ENCODE results near the gene LCN12. TPM values are rescaled to one million over a fixed set of nuclear protein-coding genes. Genes with fewer than 3 reads are reported as not detected.
A peak's percentile ranks its signal among the peaks of the same experiment; 100 is the strongest.

The LCN12 gene
- total RNA-seq, 1 donor from 2014 or later = 2.6 TPM

- no peak for ATAC-seq
- Histone ChIP-seq H3K4me3 (no peak overlapping the region), H3K27me3 (peaks cover 23% of the 10 kb centered on the region), H3K4me1 (peaks cover 17% of the 10 kb centered on the region), H3K27ac (peak overlapping the region; percentile 63), H3K9me3 (no peaks in the 10 kb centered on the region), H3K36me3 (no peaks in the 10 kb centered on the region)
- intact Hi-C loops (cut with DNase I) = no loop called here
- no peak for TF ChIP-seq CTCF (IDR thresholded peaks at IDR 0.05)
- no peak for DNase-seq
Measured at GRCh38 chr9:136981588-136982231, 29.6 kb downstream of the LCN12 start.

- H3K4me3 ChIP-seq = no peak within 1 kb of the TSS
- intact Hi-C loops (cut with DNase I) = no loop called here
- H3K36me3 ChIP-seq = no peaks in the 10 kb centered on the region
- H3K27me3 ChIP-seq = peaks cover 23% of the 10 kb centered on the region
- peak within 1 kb of the TSS; percentile 63 for H3K27ac ChIP-seq
- H3K4me1 ChIP-seq = peaks cover 11% of the 10 kb centered on the region
- ATAC-seq (no peak), DNase-seq (no peak)
- H3K9me3 ChIP-seq = no peaks in the 10 kb centered on the region
- TF ChIP-seq CTCF (IDR thresholded peaks at IDR 0.05) = no peak
Measured at GRCh38 chr9:136982232-136983051, 30.4 kb downstream of the LCN12 start, which contains the start of gene LCNL1. TSS of gene LCNL1 (plus strand) at chr9:136982993. CDS start at chr9:136983587, 594 bp downstream.

- Histone ChIP-seq H3K27ac (no peak overlapping the region), H3K36me3 (no peaks in the 10 kb centered on the region), H3K4me3 (no peak overlapping the region), H3K9me3 (no peaks in the 10 kb centered on the region), H3K4me1 (peaks cover 5% of the 10 kb centered on the region), H3K27me3 (peaks cover 23% of the 10 kb centered on the region)
- DNase-seq = no peak
- TF ChIP-seq CTCF (IDR thresholded peaks at IDR 0.05) = no peak
- intact Hi-C loops (cut with DNase I) = no loop called here
- ATAC-seq = no peak
Measured at GRCh38 chr9:136983167-136983566, 31.1 kb downstream of the LCN12 start.

GRCh38 chr9:136983656-136984314 lies 31.7 kb downstream of the LCN12 start:
- DNase-seq (no peak), ATAC-seq (no peak)
- no peak overlapping the region for H3K27ac ChIP-seq
- peaks cover 5% of the 10 kb centered on the region for H3K4me1 ChIP-seq
- H3K4me3 ChIP-seq = no peak overlapping the region
- H3K27me3 ChIP-seq = peaks cover 23% of the 10 kb centered on the region
- no peaks in the 10 kb centered on the region for H3K36me3 ChIP-seq
- no peak for TF ChIP-seq CTCF (IDR thresholded peaks at IDR 0.05)
- intact Hi-C loops (cut with DNase I) = no loop called here
- no peaks in the 10 kb centered on the region for H3K9me3 ChIP-seq

GRCh38 chr9:136984464-136985026 lies 32.5 kb downstream of the LCN12 start:
- Histone ChIP-seq H3K4me1 (peaks cover 5% of the 10 kb centered on the region), H3K27ac (no peak overlapping the region), H3K4me3 (no peak overlapping the region), H3K27me3 (peaks cover 23% of the 10 kb centered on the region), H3K9me3 (no peaks in the 10 kb centered on the region), H3K36me3 (no peaks in the 10 kb centered on the region)
- DNase-seq (no peak), ATAC-seq (no peak)
- intact Hi-C loops (cut with DNase I) = no loop called here
- TF ChIP-seq CTCF (IDR thresholded peaks at IDR 0.05) = no peak
